Hepatocyte (in vitro differentiated cells): ENCODE data around the gene A3GALT2.

Experiments used
- CTCF ChIP-seq: fragments of 200-600 bp; sonication (generic); IDR thresholded peaks from 2 replicates; pipeline ENCODE4 v1.5.1; 2016; ENCODE audit warnings: antibody characterized with exemption, mild to moderate bottlenecking; ENCODE audit not compliant: poor library complexity
- EZH2 ChIP-seq: fragments of 200-600 bp; sonication (generic); IDR thresholded peaks from 2 replicates; pipeline ENCODE4 v1.6.1; 2016; ENCODE audit warnings: antibody characterized with exemption, mild to moderate bottlenecking, borderline replicate concordance
- EZH2phosphoT487 ChIP-seq: fragments of 200-600 bp; sonication (generic); IDR thresholded peaks from one replicate; pipeline ENCODE4 v1.6.1; 2018; ENCODE audit warnings: antibody characterized with exemption, mild to moderate bottlenecking, low read depth, moderate library complexity; ENCODE audit not compliant: unreplicated experiment, severe bottlenecking

DNA sequence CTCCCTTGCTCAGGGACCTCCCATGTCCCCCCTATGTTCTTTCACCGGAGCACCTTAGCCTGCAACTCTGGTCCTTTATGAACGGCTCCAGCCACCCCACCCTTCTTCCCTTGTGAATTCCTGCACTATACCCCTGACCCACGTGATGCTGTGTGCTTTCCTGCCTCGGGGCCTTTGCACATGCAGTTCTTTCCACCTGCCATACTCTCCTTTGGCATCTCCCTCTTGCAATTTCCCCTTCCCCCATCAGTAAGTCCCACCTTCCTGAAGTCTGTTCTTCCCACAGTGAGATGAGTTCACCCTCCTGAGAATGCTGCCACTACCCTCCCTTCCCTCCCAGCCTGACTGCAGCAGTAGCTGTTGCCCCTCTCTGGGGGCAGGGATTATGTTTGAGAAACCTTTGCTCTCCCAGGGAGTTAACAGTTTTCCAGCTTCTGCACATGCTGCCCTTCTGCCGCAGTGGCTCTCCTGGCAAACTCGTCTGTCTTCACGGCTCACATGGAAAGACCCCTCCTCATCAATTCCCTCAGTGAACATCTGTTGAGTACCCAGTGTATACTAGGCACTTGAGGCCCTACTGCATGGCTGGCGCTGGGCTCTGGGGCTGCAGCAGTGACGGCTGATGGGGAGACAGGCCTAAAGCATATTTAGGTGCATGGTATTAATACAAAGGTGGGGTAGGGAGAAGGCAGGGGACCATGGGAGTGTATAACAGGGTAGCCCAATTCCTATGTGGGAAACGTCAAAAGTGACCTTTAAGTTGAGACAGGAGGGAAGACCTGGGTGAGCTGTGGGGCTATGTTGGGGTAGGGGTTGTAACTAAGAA lies 54.9 kb downstream of the A3GALT2 start:
- TF ChIP-seq CTCF = no peak
- TF ChIP-seq EZH2 = no peak
- TF ChIP-seq EZH2phosphoT487 = no peak
